ENCODE data around the gene DCANP1. TPM values are rescaled to one million over a fixed set of nuclear protein-coding genes. Genes with fewer than 3 reads are reported as not detected.

DCANP1 gene
- total RNA-seq, 1 experiment from 2014 or later = not detected

GRCh38 chr5:135490245-135491037, 43.3 kb upstream of the DCANP1 start (continued):
- no peak for TF ChIP-seq ZNF281 (CRISPR knock-in tag; IDR thresholded peaks at IDR 0.05)
- no peak for TF ChIP-seq ZNF396 (CRISPR knock-in tag; IDR thresholded peaks at IDR 0.05; ENCODE audit: borderline replicate concordance)
- no peak for TF ChIP-seq ZNF263 (CRISPR knock-in tag; IDR thresholded peaks at IDR 0.05; ENCODE audit: low read depth)
- TF ChIP-seq GABPB1 (CRISPR knock-in tag; IDR thresholded peaks at IDR 0.05) = no peak
- TF ChIP-seq PRDM15 (CRISPR knock-in tag; IDR thresholded peaks at IDR 0.05) = no peak
- peak; percentile 62; the same call in 1 of the 2 replicates for TF ChIP-seq MAX (CRISPR knock-in tag; IDR thresholded peaks at IDR 0.05)
- TF ChIP-seq GTF2I (CRISPR knock-in tag; conservative IDR thresholded peaks at IDR 0.05) = no peak
- peak; percentile 12; the same call in 1 of the 2 replicates for TF ChIP-seq USF1 (CRISPR knock-in tag; IDR thresholded peaks at IDR 0.05)
- peak; percentile 34 for TF ChIP-seq USF2 (CRISPR knock-in tag; IDR thresholded peaks at IDR 0.05)
- no peak for TF ChIP-seq ESRRA (CRISPR knock-in tag; IDR thresholded peaks at IDR 0.05; ENCODE audit: borderline replicate concordance)
- no peak for TF ChIP-seq ZNF532 (CRISPR knock-in tag; IDR thresholded peaks at IDR 0.05; ENCODE audit: borderline replicate concordance)
- no peak for TF ChIP-seq FOXP1 (CRISPR knock-in tag; IDR thresholded peaks at IDR 0.05; ENCODE audit: borderline replicate concordance)
- no peak for TF ChIP-seq TCF7 (CRISPR knock-in tag; IDR thresholded peaks at IDR 0.05; ENCODE audit: low read depth)

Data from WTC11 (cell line).